GM21381 (cell line): ENCODE results near the gene KIF3B.
"Not testable (repeated sequence)": the region's sequence is repeated elsewhere in the genome, so short reads cannot be mapped to it uniquely, and the experiment has no call there.

Source experiments
- ATAC-seq: cut with Tn5 transposase; IDR thresholded peaks from one replicate; pipeline ENCODE4 v1.9.1; 2021; ENCODE audit warnings: mild to moderate bottlenecking, moderate library complexity; ENCODE audit not compliant: unreplicated experiment

KIF3B gene

GRCh38 chr20:32355417-32355841, 78.0 kb downstream of the KIF3B start:
- peak; percentile 18 for ATAC-seq

DNA sequence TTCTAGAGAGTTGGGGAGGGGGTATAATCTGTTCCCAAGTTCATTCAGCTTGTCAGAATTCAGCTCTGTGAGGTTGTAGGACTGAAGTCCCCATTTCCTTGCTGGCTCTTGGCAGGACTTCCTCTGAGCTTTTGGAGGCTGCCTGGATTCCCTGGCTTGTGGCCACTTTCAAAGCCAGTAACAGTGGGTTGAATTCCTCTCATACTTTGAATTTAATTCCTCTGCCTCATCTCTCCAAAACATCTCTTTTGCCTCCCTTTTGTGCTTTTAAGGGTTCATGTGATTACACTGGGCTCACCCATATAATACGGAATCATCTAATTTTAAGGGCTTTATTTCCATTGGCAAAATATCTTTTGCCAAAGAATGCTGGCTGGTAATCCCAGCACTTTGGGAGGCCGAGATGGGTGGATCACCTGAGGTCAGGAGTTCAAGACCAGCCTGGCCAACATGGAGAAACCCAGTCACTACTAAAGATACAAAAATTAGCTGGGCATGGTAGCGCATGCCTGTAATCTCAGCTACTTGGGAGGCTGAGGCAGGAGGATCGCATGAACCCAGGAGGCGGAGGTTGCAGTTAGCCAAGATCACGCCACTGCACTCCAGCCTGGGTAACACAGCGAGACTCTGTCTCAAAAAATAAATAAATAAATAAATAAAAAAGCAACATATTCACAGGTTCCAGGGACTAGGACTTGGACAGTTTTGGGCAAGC, 78.6 kb downstream of the KIF3B start:
- ATAC-seq, result not testable (repeated sequence)

- no peak for ATAC-seq
Measured at GRCh38 chr20:32356622-32357374, 79.3 kb downstream of the KIF3B start.

- no peak for ATAC-seq
Measured at GRCh38 chr20:32357375-32357868, 80.0 kb downstream of the KIF3B start.

DNA sequence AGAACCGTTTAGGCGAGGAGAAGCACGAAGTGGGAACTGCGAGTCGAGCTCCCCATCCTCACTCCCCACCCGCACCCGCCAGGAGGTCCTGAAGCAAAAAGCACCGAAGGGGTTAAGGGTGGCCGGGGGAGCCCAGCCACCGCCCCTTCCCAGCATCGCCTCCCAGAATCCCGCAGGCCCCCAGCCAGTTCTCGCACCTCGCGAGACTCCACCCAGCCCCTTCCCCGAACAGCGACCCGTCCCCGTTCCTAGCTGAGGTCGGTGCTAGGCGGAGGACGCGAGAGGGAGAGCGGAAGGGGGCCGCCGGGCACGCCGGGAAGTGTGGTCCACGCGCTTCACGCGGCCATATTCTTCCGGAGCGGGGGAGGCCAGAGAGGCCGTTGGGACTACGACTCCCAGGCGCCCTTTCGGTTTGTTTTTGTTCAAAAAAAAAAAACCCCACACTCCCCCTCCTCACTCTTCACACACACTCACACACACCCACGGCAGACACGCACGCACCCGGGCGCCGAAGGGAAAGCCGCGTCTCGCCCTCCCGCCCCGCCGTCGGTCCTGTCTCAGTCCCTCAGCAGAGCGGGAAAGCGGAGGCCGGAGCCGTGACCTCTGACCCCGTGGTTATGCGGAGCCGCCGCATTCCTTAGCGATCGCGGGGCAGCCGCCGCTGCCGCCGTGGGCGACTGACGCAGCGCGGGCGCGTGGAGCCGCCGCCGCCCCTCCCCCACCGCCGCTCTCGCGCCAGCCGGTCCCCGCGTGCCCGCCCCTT, 80.6 kb downstream of the KIF3B start, which contains the start of gene ASXL1:
TSS of gene ASXL1 (plus strand) at position 463 of the 763 bp plus-strand sequence. CDS start 445 bp downstream, outside the sequence.
- ATAC-seq, result peak; percentile 72

GRCh38 chr20:32358632-32358882, 81.1 kb downstream of the KIF3B start:
- no peak for ATAC-seq

- peak; percentile 31 for ATAC-seq
Measured at GRCh38 chr20:32358883-32359632, 81.6 kb downstream of the KIF3B start.

DNA sequence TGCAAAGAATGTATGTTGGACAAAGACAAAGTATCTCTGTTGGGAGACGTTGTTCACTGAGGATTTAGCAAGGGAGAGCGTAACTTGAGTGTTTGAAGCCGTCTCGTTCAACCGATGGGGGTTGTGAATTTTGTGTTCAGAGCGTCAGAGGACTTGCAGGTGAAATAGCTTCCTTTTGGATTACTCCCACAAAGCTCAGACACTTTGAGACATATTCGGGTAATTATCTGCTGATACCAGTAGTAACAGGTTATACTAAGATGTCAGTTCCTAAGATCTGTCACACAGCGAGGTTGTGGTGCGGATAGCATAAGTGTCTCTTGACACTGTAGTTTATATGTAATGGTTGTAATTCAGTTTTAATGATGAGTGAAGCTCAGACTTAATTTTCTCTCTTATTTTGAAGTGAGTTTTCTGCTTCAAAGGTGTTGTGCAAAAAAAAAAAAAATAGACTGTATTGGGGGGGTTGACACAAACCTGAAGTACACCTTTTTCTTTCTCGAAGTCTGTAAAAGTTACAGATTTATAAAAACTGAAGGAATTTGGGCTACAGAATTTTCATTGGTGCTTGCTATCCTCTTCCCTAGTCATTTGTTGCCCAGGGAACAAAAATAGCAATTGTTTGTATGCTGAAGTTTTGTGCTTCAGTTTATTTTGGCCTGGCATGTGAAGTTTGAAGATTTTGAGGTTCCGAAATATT, 82.3 kb downstream of the KIF3B start:
- no peak for ATAC-seq

GRCh38 chr20:32360333-32360634, 82.8 kb downstream of the KIF3B start:
- ATAC-seq, result no peak

- ATAC-seq, result no peak
Measured at GRCh38 chr20:32362901-32363364, 85.5 kb downstream of the KIF3B start.

- no peak for ATAC-seq
Measured at GRCh38 chr20:32363492-32363891, 86.0 kb downstream of the KIF3B start.

- no peak for ATAC-seq
Measured at GRCh38 chr20:32364554-32365208, 87.2 kb downstream of the KIF3B start.

- no peak for ATAC-seq
Measured at GRCh38 chr20:32365564-32365963, 88.1 kb downstream of the KIF3B start.

GRCh38 chr20:32366380-32366779, 88.9 kb downstream of the KIF3B start:
- ATAC-seq, result no peak

- ATAC-seq, result no peak
Measured at GRCh38 chr20:32368323-32368722, 90.9 kb downstream of the KIF3B start.

- ATAC-seq, result no peak
Measured at GRCh38 chr20:32368925-32369324, 91.5 kb downstream of the KIF3B start.

- ATAC-seq, result no peak
Measured at GRCh38 chr20:32370897-32371296, 93.4 kb downstream of the KIF3B start.

- ATAC-seq, result no peak
Measured at GRCh38 chr20:32378461-32378860, 101.0 kb downstream of the KIF3B start.

DNA sequence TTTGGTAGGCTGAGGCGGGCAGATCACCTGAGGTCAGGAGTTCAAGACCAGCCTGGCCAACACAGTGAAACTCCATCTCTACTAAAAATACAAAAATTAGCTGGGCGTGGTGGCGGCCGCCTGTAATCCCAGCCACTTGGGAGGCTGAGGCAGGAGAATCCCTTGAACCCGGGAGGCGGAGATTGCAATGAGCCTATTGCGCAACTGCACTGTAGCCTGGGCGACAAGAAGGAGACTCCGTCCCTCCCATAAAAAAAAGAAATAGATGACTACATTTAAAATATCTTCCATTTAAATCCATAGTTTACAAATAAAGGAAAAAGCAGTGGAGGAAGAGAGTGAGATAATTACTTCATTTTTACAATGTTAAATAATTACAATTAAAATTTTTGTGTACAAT, 102.6 kb downstream of the KIF3B start:
- ATAC-seq, result not testable (repeated sequence)

DNA sequence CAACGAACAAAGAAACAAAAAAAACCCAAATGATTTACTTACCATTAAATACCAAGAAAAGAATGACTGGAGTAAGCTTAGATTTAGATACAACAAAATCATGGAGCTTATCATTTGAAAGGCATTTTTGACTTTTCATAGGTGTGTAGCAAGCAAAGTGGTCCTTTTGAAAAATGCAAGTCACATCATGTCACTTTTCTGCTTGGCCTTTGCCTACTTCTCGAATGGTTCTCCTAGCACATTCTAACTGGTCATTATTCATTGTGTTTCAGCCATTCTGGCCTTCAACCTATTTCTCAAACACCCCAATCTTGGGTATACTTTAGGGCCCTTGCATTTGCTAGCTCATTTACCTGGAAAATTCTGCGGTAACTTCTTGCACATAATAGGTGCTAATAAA, 103.3 kb downstream of the KIF3B start:
- no peak for ATAC-seq
